Uterus (tissue), 2 donors: ENCODE data around the gene BRDT.

ENCODE experiments used
- CTCF ChIP-seq, 4 experiments: fragments of 200-600 bp in 2 of 4; fragments of 450-650 bp in 2 of 4; sonication (generic) in 2 of 4; IDR thresholded peaks; one replicate each; pipeline ENCODE4 v1.5.1; 2016 to 2019; ENCODE audit warnings: antibody characterized with exemption in 4 of 4, mild to moderate bottlenecking in 2 of 4, moderate library complexity in 1 of 4
- POLR2A ChIP-seq, 2 donors: fragments of 450-650 bp; IDR thresholded peaks; one replicate each; pipeline ENCODE4 v1.6.1; 2016; ENCODE audit warnings: antibody characterized with exemption in 2 of 2, mild to moderate bottlenecking in 1 of 2, moderate library complexity in 1 of 2

- TF ChIP-seq CTCF (IDR thresholded peaks at IDR 0.05) (no peak), POLR2A (IDR thresholded peaks at IDR 0.05) (no peak)
Measured at GRCh38 chr1:91913018-91913417, 36.2 kb upstream of the BRDT start.
